NOMO-1 treated with DMSO at 0.1 percent for 48 hours (cell line): ENCODE results near the gene EYA4.

Experiments used
- DNase-seq: peaks from one replicate; lab custom pipeline; 2025; ENCODE audit not compliant: unreplicated experiment; lab: John Stamatoyannopoulos, UW

EYA4 gene

DNA sequence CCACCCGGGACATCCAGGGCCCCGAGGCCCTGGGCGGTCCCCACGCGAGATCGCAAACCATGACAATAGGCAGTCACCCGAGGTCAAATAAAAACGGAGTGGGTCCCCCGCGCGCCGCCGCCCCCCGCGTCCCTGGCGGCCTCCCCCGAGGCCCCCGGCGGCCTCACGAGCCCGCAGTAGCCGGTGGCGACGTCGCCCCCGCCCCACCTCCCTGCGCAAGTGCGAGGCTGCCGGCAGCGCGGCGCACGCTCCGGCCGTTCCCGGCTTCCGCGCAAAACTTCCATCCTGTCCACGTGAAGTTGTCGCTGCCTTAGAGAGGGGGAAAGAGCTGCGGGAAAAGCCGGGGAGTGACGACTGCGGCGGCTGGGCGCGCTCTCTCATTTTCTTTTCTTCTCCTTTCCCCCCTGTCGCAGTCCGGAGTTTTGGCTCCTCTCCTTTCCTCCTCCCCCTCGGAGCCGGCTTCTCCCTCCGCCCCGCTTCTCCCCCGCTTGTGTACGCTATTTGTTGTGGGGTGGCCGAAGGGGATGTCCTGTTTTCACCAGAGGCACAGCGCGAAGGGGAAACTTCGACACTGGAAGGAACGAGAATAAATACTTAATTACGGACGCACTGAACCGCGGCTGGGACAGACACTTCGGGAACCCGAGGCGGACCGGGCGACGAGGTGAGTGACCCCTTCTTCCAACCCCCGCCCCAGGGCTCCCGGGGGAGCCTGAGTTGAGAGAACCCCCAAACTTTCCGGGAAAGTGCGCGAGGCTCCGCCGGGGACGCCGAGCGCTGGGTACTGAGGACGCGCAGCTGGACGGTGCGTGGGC lies at the start of gene EYA4:
Gene EYA4, plus strand, starts transcription at position 272 of the 815 bp plus-strand sequence. CDS start 33,424 bp downstream, outside the sequence.
- no peak for DNase-seq

- DNase-seq = no peak
Measured at GRCh38 chr6:133193396-133193795, 47.8 kb upstream of the EYA4 start.

GRCh38 chr6:133198725-133199124 lies 42.4 kb upstream of the EYA4 start:
- DNase-seq = no peak

DNA sequence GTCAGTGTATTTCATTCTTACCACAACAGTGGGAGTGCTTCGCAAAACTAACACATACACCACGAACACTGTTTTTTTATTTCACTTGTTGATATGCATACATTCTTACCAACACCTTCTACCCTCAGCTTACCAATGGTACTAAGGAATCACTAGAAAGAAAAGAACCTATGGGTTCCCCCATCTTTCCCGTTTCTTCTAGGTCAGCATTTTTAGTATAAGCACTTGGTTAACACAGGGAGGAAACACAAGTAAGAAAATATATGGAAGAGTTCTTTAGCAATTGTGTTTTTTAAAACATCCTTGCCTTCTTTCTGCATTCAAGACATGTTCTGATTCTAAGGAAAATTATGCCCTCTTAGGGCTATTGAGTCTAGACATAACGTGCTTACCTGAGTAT lies 39.9 kb upstream of the EYA4 start:
- no peak for DNase-seq

DNA sequence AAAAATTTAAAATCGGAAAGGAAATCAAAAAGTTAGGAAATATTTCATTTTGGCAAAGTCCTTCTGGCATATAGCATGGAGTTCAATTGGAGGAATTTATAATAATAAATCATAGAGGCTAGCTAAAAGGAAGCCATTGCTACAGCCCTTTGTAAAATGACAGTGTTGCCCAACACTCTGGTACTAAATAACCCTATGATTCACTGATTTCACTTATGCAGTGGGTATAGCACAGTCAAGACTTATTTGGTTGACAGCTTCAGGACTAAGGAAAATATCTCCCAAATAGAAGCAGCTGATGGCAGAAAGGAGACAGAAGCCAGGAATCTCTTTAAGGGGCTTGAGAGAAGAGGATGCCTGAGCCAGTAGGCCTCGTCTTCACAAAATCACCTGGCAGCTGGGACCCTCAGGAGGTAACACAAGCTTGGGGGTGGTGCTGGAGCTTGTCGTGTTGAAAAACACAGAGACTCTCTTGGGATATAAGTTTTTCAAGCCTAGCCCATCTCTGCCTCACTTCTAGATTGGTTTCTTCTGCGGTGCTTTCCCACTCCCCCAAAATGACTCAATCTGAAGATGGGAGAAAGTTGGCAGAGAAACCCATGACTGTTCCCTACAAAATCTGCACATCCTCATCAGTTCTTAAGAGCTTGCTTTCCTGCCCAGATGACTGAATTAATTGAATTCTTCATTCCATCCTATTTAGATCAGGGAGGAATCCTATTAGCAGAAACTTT lies 38.4 kb upstream of the EYA4 start:
- DNase-seq = no peak

DNA sequence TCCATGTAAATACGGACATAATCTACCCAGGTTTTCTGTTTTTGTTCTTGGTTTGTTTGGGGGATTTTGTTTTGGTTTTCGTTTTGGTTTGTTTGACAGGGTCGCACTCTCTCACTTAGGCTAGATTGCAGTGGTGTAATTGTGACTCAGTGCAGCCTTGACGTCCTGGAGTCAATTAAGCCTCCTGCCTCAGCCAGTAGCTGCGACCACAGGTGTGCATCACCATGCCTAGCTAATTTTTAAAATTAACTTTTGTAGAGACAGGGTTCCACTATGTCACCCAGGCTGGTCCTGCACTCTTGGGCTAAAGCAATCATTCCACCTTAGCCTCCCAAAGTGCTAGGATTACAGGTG lies 37.8 kb upstream of the EYA4 start:
- DNase-seq = no peak

DNA sequence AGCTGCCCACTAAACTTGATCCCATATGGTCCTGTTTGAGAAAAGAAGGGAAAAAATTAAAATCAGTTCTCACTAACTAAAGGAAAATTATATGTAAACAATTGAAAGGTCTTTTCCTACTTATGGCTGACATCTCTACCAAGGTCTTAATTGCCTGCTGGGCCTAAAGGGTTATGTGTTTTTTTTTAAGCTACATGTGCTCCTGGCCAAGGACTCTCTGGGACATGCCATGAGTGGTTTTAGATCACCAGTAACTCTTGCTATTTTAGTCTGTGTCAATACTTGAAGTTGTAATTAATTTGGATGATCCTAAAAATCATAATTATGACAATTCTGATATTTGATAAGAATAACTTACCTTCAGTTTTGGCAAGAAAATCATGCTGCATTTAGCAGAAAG lies 35.9 kb upstream of the EYA4 start:
- DNase-seq = no peak

DNA sequence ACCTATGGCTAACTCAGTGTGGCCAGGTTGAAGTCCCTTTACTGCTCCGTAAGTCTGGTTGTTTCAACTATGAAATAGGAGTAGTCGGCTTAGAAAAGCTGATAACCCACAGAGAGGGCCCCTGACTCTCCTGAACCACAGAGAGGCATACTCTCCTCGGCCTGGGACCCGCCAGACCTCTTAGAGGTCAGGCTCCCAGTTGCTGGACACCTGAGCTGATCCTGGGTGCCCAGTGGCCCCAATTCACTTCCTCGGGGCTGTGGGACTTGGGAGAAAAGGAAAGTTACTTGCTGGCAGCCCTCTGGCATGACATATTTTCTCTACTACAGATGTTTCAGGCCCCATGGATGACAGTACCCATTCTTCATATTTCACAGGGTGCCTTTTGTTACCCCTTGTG lies 34.2 kb upstream of the EYA4 start:
- DNase-seq = no peak

- DNase-seq = no peak
Measured at GRCh38 chr6:133207754-133208153, 33.4 kb upstream of the EYA4 start.

GRCh38 chr6:133208183-133208755 lies 32.9 kb upstream of the EYA4 start:
- no peak for DNase-seq

DNA sequence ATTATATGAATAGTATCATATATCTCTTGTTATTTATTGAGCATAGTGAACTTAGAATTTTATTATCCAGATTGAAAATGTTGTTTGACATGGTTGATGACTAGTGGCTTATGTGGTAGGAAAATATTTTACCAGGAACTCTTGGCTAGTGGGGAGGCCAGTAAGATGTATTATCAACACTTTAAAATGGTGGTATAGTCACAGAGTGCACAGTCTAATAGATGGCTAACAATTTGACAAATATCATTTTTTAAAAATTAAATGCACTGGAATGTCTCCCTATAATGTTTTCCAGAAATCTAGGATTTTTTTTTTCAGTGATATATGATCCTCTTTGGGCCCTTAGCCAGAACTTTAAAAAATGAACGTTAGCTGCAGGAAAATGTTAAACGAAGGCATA lies 26.9 kb upstream of the EYA4 start:
- DNase-seq = no peak

GRCh38 chr6:133218852-133219251 lies 22.3 kb upstream of the EYA4 start:
- no peak for DNase-seq

- no peak for DNase-seq
Measured at GRCh38 chr6:133223452-133224029, 17.6 kb upstream of the EYA4 start.

DNA sequence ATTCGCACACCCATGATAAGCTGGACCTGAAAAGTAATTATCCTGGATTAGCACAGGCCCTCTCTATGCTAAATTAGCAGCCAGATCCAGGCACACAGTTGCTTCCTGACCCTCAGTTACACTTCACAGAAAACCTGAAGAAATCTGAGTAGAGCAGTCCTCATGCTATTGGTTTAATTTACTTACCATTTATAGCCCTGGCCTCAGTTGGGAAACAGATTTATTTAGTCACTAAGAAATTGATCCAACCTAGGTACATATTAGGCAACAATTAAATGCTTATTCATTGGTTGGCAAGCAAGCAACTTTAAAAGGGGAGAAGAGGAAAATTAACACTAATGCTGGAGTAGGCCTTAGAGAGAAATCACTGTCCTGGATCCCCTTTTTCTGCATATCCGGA lies 15.6 kb upstream of the EYA4 start:
- DNase-seq = no peak

DNA sequence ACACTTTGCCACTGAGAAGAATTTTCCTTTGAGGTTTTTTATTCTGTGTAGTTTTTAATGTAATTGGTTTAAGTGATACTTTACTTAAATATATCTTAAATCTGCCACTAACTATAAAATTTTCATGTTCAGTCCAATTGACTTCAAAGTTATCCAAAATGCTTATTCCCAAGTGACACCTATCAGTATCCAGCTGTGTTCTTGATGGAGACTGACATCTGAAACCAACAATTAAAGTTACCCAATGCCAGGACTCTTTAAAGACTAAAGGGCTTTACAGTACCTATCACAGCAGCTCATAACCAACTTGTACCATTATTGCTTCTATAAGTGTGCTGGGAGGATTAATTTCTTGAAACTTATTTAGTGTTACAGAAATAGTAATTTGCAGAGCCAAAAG lies 13.8 kb upstream of the EYA4 start:
- no peak for DNase-seq

- DNase-seq = no peak
Measured at GRCh38 chr6:133230052-133230451, 11.1 kb upstream of the EYA4 start.

DNA sequence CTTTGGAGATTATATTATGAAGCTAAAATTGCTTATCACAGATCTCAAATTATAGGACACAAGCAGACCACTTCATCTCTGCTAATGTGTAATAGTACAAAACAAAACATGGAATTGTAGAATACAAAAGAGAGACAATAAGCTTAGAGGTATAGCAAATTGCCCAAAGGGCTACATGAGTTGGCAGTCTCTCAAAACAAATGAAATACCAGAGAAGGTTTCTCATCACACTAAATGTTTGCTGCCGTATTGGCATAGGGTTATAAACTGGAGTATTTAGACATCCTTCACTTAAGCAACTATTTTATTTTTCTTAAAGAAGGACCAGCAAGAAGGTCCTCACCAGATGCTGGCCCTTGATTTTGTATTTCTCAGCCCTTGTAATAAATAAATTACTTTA lies 5.9 kb upstream of the EYA4 start:
- no peak for DNase-seq

GRCh38 chr6:133236932-133237331 lies 4.2 kb upstream of the EYA4 start:
- DNase-seq = no peak

DNA sequence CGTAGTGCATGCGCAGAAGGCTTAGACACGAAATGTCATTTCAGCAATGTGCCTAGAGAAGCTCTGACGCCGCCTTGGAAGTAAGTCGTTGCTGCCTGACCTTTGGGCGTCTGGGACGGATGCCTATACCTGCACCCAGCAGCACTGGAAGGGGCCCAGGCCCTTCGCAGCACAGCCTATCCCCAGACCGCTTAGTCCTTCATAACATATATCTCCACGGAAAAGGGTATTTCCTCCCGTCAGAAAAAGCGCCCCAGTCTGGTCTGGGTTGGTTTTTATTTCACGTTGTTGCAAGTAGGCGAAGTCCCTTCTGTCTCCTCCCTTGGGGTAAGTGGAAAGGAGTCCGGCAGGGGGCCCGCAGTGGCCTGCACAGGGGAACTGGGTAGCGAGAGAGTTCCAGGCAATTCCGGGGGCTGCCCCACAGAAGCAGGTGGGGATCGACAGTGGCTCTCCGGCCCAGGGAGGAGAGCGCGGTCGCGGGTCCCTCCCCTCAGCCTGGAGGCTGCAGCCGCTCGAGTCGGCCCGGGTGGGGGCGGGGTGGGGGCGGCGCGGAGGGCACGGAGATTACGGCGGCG lies 559 bp upstream of the EYA4 start:
- no peak for DNase-seq

DNA sequence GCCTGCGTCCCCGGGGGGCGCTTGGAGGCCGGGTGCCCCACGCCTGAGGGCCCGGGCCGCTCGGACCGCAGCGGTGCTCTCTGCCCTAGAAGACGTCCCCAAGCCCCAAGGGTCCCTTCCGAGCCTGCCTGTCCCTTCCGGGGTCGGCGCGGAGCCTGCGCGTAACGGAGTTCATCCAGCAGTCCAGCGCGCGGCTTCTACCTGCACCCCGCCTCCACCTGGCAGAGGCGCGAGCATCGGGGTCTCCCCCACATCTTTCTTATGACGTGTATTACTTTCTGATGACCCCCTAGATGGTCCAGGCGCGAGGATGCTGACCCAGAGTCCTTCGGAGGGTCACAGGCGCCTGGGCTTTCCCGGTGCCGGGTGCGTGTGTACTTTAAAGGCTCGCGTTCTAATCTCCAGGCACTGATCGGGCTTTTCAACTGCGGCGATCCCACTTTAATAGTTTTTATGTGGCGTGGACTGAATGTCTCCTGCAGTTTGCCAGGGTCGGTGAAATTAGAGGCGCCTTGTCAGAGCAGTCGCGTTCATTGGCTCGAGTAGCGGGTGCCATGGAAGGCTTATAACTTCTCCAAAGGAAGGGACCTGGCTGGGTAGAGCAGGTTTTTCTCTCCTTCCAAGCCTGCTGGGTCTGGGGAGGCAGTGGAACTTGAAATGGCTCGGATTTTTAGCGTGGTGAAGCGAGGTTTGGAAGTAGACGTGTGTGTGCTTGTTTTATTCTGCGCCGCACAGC lies 912 bp downstream of the EYA4 start:
- DNase-seq = no peak
